GM10266 (cell line): ENCODE measurements around the gene C10orf67.

Experiments used
- DNase-seq: peaks from one replicate; pipeline ENCODE4 v3.0.0; 2012; ENCODE audit errors: extremely low spot score
- CTCF ChIP-seq: IDR thresholded peaks from 2 replicates; pipeline ENCODE4 v1.5.1; 2012; ENCODE audit warnings: mild to moderate bottlenecking, low read depth; ENCODE audit not compliant: control insufficient read depth, insufficient read depth; ENCODE audit errors: missing control alignments

C10orf67 gene

DNA sequence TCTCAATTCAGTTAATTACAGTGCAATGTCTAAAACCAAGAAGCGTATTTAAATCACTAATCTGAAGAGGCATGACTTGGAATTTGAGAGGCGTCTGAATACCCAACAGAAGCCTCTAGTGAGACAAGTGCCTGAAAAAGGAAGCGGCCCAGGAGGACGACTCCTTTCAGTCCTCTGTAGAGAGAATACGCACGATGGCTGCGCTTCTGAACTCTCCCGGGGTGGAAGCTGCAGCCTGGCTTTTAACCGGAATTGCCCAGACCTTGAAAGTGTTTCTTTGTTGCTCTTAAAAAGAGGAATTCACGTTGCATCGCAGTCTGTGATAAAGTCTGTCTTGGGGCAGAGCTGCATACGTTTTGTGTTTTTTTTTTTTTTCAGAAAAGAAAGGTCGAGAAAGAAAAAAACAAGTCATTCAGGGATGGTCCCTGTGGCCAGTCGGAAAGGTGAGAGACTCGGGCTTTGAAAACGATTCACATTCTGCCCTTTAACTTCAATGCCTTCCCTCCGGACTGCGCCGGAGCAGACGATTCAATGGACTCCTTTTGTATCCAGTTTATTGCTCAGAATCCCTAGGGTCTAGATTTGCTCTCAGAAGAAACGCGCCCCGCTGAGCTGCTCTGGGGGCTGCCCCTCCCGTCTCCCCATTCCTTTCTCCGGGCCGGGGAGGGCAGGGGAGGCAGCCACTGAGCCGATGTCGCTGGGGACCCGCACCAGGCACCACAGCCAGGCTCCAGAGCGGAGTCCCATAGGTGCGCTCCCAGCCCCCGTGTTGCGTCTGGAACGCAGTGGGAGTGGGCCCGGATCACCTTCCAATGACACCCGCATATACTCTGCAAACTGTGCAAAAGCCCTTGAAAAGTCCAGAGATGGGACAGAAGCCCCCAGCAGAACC is 153.5 kb downstream of the C10orf67 start:
- TF ChIP-seq CTCF = no peak
- no peak for DNase-seq

DNA sequence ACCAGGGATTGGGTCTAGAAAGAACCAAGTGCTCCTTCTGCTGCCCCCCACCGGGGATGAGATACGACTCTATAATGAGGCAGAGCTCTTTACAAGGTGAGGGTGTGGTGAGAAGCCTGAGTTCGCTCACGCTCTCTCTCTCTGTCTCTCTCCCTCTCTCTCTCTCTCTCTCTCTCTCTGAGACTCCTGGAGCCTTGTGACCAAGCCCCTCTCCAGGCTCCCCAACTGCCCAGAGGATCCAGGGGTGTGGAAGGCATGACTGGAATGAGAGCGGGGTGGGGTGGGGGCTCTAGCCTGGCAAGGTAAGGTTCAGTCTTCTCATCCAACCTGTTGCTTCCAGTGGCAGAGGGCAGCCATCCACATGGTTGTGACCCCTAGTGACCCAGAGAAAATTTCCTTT is 155.6 kb downstream of the C10orf67 start:
- no peak for DNase-seq
- no peak for TF ChIP-seq CTCF

DNA sequence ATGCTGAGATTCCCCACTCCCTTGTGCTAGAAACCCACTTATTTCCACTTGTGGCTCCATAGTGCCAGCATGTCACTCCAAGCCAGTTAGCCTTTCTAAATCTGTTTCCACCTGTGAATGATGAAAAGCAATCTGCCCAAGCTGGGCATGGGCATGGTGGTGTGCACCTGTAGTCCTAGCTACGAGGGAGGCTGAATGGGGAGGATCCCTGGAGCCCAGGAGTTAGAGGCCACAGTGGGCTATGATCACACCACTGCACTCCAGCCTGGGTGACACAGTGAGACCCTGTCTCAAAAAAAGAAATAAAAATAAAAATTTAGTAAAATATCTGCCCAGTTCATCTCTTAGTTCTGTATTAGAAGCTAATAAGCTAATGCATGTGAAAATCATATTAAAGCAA is 157.4 kb downstream of the C10orf67 start:
- TF ChIP-seq CTCF = no peak
- DNase-seq = no peak

DNA sequence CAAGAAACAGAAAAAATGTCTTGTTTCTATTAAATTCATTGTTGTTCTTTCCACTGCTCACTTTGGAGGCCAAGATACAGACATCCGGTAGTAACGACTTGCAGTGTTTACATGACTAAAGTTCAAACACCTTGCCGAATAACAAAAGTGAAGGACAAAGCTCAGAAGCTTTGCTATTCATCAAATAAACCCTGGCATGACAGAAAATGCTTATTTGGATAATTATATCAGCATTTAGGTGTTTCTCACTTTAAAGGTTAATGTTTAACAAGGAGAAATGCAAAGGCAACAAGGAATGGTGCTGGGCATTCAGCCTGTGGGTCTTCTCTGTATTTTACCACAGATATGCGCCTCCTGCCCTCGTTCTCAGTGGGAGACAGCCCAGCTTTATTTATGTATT is 157.9 kb downstream of the C10orf67 start:
- DNase-seq = no peak
- no peak for TF ChIP-seq CTCF

GRCh38 chr10:23186178-23186577 is 158.4 kb downstream of the C10orf67 start:
- TF ChIP-seq CTCF = no peak
- no peak for DNase-seq

- DNase-seq = peak; percentile 24
Measured at GRCh38 chr10:23174977-23175512, 169.6 kb downstream of the C10orf67 start.

More at GRCh38 chr10:23174977-23175512, 169.6 kb downstream of the C10orf67 start:
- TF ChIP-seq CTCF = no peak
